ENCODE data around the gene ACRBP.
"Not testable (repeated sequence)": the region's sequence is repeated elsewhere in the genome, so short reads cannot be mapped to it uniquely, and the experiment has no call there.

Gene ACRBP

GRCh38 chr12:6614513-6615172 lies 32.6 kb downstream of the ACRBP start:
- DNase-seq (ENCODE audit: low read depth in 3 of 3): no peak

- DNase-seq (ENCODE audit: low read depth in 3 of 3): no peak
Measured at GRCh38 chr12:6613776-6614512, 33.3 kb downstream of the ACRBP start.

- DNase-seq (ENCODE audit: low read depth in 3 of 3): no peak
Measured at GRCh38 chr12:6613015-6613775, 34.0 kb downstream of the ACRBP start.

GRCh38 chr12:6612652-6613014 lies 34.6 kb downstream of the ACRBP start:
- DNase-seq (ENCODE audit: low read depth in 3 of 3): no peak

DNA sequence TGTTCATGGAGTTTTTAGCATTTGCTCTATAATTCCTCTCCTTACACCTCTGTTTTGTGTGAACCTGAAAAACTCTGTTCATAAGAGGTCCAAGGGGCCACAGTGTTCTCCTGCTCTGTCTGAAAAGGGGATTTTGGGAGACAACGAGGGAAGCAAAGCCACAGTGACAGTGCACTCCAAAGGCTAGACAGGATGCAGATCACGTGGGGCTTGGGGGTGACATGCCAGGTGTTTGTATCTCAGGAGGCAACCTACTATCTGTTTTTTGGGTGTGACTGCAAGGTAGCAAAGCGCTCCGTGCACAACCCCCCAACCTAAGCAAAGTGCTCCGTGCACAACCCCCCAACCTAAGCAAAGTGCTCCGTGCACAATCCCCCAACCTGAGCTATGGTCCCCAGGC lies 35.0 kb downstream of the ACRBP start:
- no peak for DNase-seq (ENCODE audit: low read depth in 3 of 3)

DNA sequence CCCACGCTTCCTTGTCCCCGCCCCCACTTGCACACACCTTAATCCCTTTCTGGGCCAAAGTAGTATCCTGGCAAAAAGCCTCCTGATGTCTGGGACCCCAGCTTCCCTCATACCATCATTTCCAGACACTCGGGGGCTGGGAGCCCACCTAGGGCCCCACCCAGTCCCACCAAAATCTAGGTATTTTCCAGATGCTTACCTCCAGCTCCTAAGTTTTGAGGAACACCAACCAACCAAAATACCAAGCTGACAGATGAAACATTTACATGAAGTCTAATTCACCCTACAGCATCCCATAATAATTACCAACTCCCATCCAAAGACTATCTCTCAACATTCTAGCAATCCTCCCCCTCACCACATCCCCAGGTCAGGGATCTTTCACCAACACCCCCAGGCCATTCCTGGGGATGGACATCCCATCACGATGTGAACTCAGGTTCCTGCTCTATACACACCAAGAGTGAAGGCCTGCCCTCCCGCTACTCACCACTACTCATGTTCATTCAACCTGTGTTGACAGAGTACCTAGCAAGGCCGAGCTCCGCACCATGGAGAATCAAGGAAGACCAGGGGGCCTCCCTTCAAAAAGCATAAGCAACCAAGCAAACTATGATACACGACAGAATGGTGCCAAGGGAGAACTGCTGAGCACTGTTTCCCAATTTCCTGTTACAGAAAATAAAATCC lies 38.5 kb downstream of the ACRBP start:
- no peak for DNase-seq (ENCODE audit: low read depth in 3 of 3)

DNA sequence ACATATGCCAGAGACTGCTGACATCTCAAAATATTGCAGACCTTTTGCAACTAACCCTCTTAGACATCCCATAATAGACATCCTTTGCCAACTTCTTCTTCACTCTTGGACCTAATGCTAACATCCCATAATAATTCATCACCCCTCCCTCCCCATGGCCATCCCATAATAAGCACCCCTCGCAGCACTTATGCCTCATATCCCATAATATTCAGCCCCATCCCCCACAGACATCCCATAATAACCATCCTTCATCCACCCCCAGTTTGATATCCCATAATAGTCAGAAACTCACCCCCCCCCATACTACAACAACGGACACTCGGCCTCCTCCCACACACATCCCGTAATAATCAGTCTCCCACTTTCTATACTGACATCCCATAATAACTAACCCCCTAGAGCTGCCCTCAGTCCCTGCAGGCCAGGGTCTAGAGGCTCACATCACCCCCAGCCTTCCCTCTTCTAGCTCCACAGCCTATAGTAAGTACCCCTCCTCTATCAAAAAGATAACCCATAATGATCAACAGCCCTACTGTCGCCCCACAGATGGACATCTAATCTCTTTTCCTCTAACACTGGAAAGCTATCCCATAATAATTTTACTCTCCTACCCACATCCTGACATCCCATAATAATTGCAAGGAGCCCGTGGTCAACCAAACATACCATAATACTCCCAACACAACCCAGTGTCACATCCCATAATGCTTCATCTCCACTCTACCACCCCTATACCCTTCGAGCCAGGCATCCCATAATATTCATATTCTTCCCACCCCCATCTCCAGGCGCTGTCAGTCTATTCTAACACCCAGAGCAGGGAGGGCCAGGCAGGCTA lies 39.3 kb downstream of the ACRBP start:
- peak in 1 of 3 experiments; percentile 43 for DNase-seq (ENCODE audit: low read depth in 3 of 3)

DNA sequence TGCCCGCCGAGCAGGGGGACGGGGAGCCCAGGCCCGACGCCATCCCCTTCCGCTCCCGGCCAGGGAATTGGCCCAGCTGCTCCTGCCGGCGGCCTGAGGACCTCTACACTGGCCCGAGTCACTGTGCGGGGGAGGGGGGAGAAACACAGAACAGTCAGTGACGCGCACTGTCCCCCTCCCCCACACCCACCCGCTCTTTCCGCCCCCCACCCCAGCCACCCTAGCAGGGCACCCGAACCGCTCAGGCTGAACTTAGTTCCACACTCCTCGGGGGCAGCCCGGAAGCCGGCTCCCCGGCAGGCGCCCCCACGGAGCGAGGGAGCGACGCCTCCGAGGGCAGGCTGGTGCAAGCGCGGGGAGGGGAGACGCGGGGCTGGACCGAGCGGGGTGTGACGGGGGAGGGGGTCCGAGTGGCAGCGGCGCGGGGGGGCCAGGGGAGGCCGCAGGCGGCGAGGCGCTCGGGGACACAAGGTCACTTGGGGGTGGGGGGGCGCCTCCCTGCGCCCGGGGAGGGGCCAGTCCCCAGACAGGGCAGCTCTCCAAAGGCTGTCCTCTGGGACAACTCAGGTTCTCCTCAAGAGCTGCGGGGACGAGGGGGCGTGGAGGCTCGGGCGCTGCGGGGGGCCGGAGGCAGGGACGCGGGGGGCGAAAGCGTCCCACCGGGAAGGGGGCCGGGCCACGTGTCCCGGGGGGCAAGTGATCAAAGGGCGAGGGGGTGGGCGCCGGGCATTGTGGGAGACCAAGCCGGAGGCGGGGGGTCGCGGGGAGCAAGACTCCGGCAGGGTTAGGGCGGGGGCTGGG lies 40.7 kb downstream of the ACRBP start:
- DNase-seq (ENCODE audit: low read depth in 3 of 3): peak in 2 of 3 experiments; percentile 62 to 64

DNA sequence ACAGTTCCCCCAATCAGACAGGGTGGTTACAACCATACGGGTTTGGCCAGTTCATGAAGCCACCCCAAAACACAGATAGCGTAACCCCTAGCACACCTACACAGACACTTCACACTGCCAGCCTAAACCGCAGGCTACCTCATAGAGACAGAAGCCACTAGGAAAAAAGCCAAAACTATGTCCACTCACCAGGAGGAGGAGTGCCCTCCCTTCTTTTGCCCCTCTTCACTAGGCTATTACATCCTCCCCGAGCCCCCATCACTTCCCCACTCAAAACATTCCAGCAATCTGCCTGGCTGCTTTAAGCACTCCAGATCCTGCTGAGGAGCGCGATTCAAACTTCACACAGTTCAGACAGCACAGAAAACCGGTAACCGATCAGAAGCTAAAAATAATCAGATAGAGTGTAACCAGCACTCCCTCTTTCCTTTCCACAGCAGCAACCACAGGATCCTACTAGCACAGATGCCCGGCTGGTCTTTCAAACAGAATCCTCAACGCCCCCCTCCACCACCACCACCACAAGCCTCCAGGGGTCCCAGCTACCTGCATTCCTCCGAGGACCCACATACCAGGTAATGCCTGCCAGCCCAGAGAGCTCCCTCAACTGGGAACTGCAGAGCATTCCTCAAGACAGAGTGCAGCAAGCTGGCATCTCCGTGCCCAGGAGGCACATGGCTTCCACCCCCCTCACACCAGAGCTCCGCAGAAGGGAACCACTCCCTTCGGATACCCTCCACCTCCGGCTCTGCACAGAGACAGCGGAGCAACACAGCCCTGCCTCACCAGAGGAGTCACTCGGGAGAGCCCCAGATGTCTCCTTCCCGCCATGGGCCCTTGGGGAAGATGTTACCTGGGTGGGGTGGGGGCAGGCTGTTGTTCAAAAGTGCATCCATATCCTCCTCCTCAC lies 41.6 kb downstream of the ACRBP start:
- no peak for DNase-seq (ENCODE audit: low read depth in 3 of 3)

DNA sequence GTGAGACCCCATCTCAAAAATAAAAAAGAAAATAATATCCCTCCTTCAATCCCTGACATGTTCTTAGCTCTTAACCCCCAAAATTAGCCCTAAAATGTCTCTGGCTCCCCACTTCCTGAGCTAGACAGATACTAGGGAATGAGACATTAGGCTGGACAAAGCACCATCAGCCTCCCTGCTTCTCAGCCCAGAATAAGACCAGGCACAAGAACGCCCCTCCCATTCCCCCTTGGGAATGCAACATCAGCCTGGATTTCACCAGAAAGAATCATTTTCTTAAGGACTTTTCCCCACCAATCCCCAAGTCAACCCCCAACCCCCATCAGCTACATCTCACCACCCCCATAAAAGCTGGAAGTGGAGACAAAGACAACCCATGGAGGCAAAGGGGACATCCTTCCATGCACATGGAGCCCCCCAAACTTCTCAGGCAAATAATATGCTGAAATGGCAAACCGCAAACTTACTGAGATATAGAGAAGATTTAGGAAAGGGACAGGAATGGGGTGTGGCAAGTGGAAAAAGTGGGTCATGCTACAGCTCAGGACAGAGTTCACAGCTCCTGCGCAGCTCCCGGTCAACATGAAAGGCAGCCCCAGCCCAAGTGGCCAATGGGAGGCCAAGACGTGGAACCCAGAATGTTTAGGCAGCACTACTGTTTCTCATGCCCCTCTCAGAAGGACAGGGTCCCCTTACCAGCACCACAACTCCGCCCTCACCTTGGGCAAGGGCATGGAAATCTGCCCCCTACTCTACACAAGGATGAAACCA lies 42.8 kb downstream of the ACRBP start:
- DNase-seq (ENCODE audit: low read depth in 3 of 3): no peak

DNA sequence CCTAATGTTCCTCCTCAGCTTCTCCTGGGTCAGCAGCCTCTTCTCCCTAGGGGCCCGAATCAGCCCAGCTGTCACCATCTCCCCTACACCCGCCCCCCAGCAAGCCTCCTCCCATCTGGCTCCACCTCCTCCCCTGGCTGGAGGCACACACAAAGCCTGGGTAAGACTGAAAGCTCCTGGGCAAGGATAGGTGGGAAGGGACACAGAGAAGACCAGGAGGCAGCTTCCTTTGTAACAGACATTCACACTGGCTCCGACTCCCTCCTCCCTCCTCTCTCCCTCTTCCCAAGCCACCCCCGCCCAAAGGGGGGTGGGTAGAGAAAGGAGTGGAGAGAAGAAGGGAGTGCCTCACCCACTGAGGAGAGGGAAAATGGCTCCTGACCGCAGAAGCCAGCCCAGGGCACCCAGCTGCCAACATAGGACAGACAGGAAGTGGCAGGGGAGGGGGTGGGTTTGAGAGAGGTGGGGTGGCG lies 44.1 kb downstream of the ACRBP start:
- DNase-seq (ENCODE audit: low read depth in 3 of 3): no peak

- no peak for DNase-seq (ENCODE audit: low read depth in 3 of 3)
Measured at GRCh38 chr12:6602526-6602925, 44.7 kb downstream of the ACRBP start.

- DNase-seq (ENCODE audit: low read depth in 3 of 3): not testable (repeated sequence)
Measured at GRCh38 chr12:6595673-6596072, 51.6 kb downstream of the ACRBP start.

- DNase-seq (ENCODE audit: low read depth in 3 of 3): no peak
Measured at GRCh38 chr12:6592087-6592486, 55.1 kb downstream of the ACRBP start.
